Measurements from ENCODE around the gene C1orf159.

Gene C1orf159

DNA sequence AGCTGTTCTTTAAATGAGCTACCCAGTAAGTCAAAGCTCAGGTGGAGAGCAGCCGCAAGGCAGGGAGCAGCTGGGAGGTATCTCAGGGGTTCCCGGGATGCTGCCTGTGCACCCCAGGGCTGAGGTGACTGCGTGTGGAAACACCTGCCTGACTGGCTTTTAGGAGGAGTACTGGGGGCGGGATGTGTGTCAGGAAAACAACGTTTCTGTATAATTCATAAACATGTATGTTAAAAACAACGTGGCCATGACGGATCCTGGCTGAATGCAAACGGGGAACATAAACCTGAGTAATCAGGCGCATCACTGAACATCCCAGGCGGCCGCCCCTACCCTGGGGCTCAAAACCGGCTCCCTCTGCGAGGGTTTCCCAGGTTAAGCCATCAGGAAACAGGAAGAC is 1.5 kb downstream of the C1orf159 start:
- TF ChIP-seq POLR2A (IDR thresholded peaks at IDR 0.05; ENCODE audit: extremely low read depth, insufficient read length) (no peak), MYC (IDR thresholded peaks at IDR 0.05; ENCODE audit: low read depth, low read length) (no peak)
- TF ChIP-seq, protein P1, sequence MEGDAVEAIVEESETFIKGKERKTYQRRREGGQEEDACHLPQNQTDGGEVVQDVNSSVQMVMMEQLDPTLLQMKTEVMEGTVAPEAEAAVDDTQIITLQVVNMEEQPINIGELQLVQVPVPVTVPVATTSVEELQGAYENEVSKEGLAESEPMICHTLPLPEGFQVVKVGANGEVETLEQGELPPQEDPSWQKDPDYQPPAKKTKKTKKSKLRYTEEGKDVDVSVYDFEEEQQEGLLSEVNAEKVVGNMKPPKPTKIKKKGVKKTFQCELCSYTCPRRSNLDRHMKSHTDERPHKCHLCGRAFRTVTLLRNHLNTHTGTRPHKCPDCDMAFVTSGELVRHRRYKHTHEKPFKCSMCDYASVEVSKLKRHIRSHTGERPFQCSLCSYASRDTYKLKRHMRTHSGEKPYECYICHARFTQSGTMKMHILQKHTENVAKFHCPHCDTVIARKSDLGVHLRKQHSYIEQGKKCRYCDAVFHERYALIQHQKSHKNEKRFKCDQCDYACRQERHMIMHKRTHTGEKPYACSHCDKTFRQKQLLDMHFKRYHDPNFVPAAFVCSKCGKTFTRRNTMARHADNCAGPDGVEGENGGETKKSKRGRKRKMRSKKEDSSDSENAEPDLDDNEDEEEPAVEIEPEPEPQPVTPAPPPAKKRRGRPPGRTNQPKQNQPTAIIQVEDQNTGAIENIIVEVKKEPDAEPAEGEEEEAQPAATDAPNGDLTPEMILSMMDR (IDR thresholded peaks at IDR 0.05; ENCODE audit: low read depth, low read length) = no peak
- TF ChIP-seq, protein P2, sequence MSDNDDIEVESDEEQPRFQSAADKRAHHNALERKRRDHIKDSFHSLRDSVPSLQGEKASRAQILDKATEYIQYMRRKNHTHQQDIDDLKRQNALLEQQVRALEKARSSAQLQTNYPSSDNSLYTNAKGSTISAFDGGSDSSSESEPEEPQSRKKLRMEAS (IDR thresholded peaks at IDR 0.05; ENCODE audit: low read depth, low read length) = no peak
- H3K4me3 ChIP-seq (ENCODE audit: low read depth, low read length) = no peak overlapping the region
- DNase-seq (ENCODE audit: low read depth) = no peak

DNA sequence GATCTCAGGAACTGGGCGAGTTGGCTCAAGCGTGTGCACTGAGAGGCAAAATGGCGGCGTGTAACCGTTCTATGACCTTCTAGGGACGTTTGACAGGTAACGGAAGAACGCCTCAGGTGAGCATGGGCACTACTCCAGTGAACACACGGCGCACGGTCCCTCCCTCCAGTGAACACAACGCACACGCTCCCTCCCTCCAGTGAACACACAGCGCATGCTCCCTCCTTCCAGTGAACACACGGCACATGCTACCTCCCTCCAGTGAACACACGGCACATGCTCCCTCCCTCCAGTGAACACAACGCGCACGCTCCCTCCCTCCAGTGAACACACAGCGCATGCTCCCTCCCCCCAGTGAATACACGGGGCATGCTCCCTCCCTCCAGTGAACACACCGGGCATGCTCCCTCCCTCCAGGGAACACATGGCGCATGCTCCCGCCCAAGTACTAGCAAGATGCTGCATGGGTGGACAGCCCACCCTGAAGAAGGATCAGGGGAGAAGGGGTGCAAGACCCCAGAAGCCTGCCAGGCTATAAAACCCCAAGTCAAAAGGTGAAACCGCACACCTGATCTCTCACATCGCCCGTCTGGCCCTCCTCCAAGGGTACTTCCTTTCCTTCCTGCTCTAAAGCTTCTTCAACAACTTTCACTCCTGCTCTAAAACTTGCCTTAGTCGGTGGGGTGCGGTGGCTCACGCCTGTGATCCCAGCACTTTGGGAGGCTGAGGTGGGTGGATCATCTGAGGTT is 3.5 kb downstream of the C1orf159 start:
- no peak overlapping the region for H3K4me3 ChIP-seq (ENCODE audit: low read depth, low read length)
- TF ChIP-seq MYC (IDR thresholded peaks at IDR 0.05; ENCODE audit: low read depth, low read length) (no peak), POLR2A (IDR thresholded peaks at IDR 0.05; ENCODE audit: extremely low read depth, insufficient read length) (no peak)
- TF ChIP-seq, protein P2 (IDR thresholded peaks at IDR 0.05; ENCODE audit: low read depth, low read length) = no peak
- TF ChIP-seq, protein P1 (IDR thresholded peaks at IDR 0.05; ENCODE audit: low read depth, low read length) = no peak
- no peak for DNase-seq (ENCODE audit: low read depth)

DNA sequence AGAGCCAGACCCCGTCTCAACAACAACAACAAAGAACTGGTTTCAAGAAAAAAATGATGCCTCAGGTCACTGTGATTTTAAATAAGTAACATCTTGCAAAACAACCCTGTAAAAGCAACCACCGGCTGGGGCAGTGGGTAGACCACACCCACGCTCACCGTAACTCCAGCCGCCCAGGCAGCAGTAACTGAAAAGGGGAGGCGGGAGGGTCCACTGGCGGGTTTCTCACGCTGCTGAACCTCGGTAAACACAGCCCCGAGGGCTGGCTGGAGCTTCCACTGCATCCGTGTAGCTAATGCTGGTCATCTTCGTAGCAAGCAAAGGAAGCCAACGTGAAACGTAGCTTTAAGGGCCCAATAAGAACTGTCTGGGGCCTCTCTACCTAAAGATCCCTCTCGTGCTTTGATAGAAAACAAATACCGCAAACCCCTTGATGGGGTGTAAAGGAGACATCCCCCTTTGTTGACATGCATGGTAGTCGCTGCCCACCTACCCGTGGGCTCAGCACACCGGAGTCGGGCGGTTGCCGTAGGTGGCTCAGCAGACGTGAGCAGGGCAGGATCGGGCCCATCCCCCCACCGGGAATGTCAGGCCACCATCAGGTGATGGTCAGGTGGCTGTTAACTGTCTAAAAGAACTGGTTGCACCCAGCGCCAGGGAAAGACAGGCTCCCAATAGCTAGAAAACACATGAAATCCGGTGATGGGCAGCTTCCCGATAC is 4.2 kb downstream of the C1orf159 start:
- no peak for DNase-seq (ENCODE audit: low read depth)
- TF ChIP-seq POLR2A (IDR thresholded peaks at IDR 0.05; ENCODE audit: extremely low read depth, insufficient read length) (no peak), MYC (IDR thresholded peaks at IDR 0.05; ENCODE audit: low read depth, low read length) (no peak)
- TF ChIP-seq, protein P2 (IDR thresholded peaks at IDR 0.05; ENCODE audit: low read depth, low read length) = no peak
- TF ChIP-seq, protein P1 (IDR thresholded peaks at IDR 0.05; ENCODE audit: low read depth, low read length) = no peak
- no peak overlapping the region for H3K4me3 ChIP-seq (ENCODE audit: low read depth, low read length)

DNA sequence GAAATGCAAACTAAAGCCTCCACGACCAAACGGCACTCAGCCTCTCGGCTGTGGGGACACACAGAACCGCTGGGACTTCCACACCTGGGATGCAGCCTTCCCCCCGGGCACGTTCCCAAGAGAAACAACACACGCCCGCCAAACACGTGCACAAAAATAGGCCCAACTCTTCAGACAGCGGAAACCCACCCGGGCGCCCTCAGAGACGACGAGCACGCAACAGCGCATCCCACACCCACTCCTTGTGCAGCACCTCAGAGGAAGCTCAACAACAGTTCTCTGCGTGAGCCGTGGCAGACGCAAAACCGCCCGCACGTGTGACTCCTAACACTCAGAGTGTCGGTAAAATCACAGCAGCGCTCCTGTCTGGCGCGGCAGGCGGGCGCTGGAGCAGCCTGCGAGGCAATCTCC is 5.3 kb downstream of the C1orf159 start:
- TF ChIP-seq POLR2A (IDR thresholded peaks at IDR 0.05; ENCODE audit: extremely low read depth, insufficient read length) (no peak), MYC (IDR thresholded peaks at IDR 0.05; ENCODE audit: low read depth, low read length) (no peak)
- TF ChIP-seq, protein P1 (IDR thresholded peaks at IDR 0.05; ENCODE audit: low read depth, low read length) = no peak
- TF ChIP-seq, protein P2 (IDR thresholded peaks at IDR 0.05; ENCODE audit: low read depth, low read length) = no peak
- DNase-seq (ENCODE audit: low read depth) = no peak
- no peak overlapping the region for H3K4me3 ChIP-seq (ENCODE audit: low read depth, low read length)

DNA sequence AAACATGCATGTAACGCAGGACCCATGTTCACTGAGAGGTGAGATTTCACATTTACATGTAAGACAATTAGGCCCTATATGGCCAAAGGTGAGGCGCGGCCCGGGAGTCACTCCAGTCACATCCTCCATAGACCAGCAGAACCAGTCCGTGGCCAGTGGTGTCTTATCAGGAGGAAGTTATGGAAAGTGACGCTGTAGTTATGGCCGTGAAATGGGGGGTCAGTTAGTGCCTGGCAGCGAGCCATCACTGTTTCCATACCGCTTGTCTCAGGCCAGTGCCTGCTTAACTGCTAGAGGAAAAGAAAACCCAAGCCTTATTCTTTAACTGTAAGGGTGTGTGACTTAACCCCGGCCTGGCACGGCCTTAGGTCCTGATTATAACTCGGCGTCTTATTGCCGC is 6.1 kb downstream of the C1orf159 start:
- no peak for TF ChIP-seq POLR2A (IDR thresholded peaks at IDR 0.05; ENCODE audit: extremely low read depth, insufficient read length)
- TF ChIP-seq MYC (IDR thresholded peaks at IDR 0.05; ENCODE audit: low read depth, low read length) = no peak
- TF ChIP-seq, protein P2 (IDR thresholded peaks at IDR 0.05; ENCODE audit: low read depth, low read length) = no peak
- TF ChIP-seq, protein P1 (IDR thresholded peaks at IDR 0.05; ENCODE audit: low read depth, low read length) = no peak
- no peak overlapping the region for H3K4me3 ChIP-seq (ENCODE audit: low read depth, low read length)
- DNase-seq (ENCODE audit: low read depth) = no peak
